Esophagus mucosa (tissue), 1 donor: ENCODE results near the gene SFXN5. TPM values are rescaled to one million over a fixed set of nuclear protein-coding genes. Genes with fewer than 3 reads are reported as not detected.

Experiments
- ATAC-seq: fragments of 200-7000 bp; cut with Tn5 transposase; one replicate; pipeline ENCODE4 v1.9.1; 2020
- total RNA-seq: library from RNA; stranded (reverse); gene quantifications from one replicate; pipeline ENCODE4 v1.2.4, GENCODE V29; 2023
- donor health status: DM: yes; HTN: yes; CAD: no.

Gene SFXN5
- total RNA-seq, 1 donor from 2014 or later = 12.2 TPM

DNA sequence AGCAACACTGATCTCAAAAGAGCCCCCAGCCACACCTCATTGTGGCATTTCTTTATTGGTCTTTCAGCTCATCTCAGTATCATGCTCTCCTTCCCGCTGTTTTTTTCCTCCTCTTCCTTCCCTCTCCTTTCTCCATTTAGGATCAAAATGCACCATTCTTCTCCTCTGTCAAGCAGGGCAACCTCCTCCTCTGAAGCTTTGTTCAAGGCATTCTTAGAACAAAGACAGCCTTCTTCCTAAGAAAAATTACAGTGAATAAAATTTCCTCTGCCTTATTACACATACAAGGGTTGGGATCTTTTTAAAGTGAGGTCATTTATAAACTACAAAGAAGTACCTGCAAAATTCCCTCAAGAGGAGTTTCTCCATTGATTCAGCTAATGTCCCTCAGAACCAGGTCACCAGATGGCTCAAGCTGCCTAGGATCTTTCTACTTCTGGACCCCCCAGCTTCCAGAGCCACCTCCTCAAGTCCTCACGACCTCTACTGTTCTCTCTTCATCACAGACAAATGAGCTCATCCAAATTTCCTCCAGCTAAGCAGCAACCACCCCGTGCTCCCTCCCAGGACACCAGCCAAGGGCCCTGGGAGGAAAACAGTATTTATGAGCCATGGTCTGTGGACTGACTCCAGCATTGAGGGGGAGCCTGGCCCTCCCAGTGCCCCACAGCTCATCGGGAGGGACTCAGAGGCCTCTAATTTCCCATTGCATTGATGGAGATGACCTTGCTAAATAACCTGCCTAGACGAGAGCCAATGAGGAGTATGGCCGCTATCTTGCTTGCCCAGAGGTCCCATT is 18.0 kb downstream of the SFXN5 start:
- ATAC-seq = no peak

DNA sequence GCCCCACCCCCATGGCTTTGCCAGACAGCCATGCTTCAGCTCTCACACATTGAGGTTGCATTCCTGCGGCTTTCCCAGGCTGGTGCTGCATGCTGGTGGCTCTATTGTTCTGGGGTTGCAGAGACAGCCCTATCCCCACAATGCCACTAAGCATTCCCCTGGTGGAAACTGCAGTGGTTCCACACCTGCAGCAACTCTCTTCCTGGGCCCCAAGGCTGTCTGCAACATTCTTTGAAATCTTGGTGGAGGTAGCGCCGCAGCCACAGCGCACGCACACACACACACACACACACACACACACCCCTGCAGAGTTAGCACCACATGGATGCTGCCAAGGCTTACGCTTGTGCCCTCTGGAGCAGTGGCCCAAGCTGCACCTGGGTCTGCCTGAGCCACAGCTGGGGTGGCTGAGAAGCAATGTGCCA is 21.4 kb downstream of the SFXN5 start:
- no peak for ATAC-seq

GRCh38 chr2:73043929-73044832 is 27.3 kb downstream of the SFXN5 start:
- no peak for ATAC-seq

DNA sequence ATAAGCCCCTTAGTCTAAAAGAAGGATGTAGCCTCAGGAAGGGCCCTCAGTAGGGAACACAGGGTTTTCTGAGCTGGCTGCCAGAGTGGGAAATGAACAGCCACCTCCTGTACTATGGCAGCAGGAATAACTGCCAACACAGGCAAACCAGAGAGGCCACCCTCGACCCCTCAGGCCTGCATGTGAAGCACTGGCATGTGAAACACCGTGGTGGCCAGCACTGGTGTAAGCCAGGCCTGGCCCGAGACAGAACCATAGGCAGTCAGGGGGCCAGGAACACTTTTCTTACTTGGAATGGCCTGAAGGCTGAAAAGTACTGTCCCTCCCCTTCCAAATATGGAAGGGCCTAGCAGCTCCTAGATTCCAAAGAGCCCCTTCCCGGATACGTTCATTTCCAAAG is 28.2 kb downstream of the SFXN5 start:
- no peak for ATAC-seq

- ATAC-seq = no peak
Measured at GRCh38 chr2:73037947-73038585, 33.4 kb downstream of the SFXN5 start.

DNA sequence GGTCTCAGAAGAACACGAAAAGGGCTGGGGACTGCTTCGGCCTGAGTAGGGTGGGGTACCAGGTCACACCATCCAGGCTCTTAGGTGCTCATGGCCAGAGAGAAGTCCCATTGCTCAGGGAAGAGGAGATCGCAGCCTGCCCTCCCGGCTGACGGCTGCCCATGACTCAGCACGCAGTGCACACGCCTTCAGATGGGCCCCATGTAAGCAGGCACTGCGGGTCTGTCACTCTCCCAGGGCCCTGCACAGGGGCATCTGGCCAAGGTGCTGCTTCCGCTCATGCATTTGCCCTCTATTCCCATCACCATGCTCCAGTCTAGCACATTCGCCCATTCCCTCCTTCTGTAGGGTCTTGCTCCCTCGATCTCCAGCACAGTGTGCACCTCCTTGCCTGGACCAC is 34.7 kb downstream of the SFXN5 start:
- ATAC-seq = no peak

- no peak for ATAC-seq
Measured at GRCh38 chr2:73035899-73036711, 35.4 kb downstream of the SFXN5 start.

DNA sequence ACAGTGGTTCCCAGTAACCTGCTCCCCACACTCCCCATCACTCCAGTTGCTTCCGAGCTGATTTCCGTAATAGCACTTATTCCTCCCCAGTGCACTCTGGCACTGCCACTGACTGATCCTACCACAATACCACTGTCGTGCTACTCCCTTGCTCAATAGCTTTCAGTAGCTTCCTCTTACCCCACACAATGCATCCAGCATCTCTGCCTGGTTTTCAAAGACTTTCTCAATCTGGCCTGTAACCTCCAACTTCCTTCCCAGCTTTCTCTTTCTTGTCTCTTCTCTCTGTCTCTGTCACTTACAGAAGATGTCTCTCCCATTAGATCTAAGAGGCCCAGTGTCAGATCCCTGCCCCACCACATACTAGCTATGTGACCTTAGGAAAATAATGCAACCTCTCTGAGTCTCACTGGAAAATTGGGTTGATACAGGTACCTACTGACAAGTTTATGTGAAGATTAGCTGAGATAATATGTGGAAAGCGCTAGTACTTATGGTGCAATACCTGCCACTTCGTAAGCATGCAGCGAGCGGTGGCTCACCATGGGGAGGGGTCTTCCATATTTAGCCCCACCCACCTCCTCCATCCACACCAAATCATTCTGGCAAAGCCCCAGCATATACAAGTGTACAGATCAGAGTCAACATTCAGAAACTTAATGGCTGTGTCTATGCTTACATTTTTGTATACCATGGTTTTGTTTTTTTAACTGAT is 36.7 kb downstream of the SFXN5 start:
- no peak for ATAC-seq

DNA sequence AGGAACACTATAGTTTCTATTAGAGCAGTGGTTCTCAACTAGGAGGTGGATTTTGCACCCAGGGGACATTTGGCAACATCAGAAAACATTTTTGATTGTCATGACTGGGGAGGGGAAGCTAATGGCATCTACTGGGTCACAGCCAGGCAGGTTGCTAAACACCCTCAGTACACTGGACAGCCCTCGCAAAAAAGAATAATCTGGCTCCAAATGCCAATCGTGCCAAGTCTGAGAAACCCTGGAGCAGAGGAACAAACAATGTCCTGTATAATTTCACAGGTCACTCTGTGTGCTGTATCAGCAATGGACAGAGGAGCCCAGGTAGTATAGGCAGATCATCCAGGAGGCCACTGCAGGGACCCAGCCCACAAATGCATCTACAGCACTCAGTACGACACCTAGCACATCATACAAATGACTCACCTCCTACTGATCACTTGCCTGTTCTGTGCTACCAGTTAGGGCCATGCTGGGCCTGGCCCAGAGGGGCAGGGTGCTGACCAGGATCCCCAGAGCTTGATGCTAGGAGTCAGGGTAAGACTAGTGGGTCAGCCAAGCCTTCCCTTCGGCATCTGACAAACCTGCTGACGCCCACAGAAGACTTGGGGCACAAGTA is 37.6 kb downstream of the SFXN5 start:
- ATAC-seq = peak; percentile 38

DNA sequence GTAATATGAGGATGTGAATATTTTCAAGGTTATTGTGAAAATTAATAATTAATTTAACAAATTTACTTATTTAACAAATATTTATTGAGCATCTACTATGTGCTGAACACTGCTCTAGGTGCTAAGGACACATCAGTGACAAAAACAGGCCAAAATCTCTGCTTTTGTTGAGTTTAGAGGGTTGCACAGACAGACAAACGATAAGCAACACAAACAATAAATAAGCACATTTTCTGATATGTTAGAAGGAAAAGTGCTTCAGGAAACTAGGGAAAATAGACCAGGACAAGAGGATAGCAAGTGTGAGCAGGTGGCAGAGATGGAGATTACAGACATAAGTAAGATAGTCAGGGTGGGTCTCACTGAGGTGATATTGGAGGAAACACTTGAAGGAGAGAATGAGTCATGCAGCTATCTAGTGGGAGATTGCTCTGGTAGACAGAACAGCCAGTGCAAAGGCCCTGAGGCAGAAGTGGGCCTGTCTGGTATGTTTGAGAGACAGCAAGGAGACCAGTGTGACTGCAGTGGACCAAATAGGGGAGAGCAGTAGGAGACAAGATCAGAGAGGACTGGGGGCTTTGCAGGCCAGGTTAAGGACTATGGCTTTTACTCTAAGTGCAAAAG is 38.3 kb downstream of the SFXN5 start:
- ATAC-seq = no peak

GRCh38 chr2:73032702-73033097 is 38.8 kb downstream of the SFXN5 start:
- ATAC-seq = no peak

DNA sequence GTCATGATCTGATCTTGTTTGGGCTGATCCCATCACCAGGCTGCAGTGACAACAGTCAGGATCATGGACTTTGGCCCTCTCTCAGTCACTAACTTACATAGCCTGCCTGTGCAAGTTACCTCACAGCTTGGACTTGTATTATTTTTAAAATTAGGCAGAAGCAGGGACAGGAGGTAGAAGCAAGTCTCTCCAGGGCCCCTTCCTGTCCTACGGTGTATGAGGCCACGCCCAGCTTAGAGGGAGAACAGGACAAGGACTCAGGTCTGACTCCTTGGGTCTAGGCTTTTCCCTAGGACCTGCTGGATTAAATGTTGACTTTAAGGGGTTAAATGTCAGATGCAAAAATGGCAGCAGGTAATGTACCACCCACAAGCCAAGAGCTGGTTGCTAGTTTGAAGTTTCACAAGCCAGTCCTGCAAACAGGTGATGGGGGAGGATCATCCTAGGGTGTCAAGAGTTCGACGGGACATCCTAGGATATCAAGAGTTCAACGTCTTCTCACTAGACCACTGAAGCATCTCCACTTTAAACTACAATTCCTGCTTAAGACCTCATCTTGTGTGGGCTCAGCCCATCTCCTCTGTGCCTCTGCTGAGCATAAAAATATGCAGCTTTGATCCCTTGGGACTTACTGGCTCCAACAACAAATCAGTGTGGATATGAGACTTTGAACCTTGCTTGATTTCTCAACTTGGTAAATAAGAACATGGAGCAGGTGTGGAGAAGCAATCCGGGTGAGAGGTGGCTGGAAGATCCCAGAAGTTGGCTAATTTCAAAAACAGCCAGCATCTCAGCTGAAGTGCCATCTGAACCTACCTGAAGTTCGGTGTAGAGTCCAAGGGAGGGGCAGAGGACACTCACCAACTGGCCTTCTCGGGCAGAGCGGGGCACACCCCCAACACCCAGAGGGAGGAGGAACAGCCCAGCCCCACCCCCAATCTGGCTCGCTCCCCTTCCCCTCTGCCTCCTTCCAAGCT is 39.5 kb downstream of the SFXN5 start:
- no peak for ATAC-seq

- no peak for ATAC-seq
Measured at GRCh38 chr2:73031095-73031678, 40.3 kb downstream of the SFXN5 start.

- no peak for ATAC-seq
Measured at GRCh38 chr2:73028841-73029240, 42.7 kb downstream of the SFXN5 start.

- no peak for ATAC-seq
Measured at GRCh38 chr2:73027340-73027739, 44.2 kb downstream of the SFXN5 start.

DNA sequence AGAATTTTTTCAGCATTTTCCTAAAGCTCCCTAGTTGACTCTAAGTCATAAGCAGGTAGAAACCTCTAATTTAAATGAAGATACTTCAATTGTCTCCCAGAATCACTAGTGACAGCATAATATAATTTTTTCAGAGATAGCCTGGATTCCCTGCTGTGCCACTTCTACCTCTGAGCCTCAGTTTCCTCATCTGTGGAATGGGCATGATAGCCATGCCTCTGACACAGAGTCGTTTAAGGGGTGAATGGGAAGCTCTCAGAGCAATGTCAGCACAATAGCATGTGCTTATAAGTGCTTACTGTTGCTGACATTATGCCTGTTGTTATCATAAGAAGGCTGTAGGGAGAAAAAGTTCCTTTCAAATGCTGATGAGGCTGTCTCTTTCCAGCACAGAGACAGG is 48.0 kb downstream of the SFXN5 start:
- no peak for ATAC-seq

DNA sequence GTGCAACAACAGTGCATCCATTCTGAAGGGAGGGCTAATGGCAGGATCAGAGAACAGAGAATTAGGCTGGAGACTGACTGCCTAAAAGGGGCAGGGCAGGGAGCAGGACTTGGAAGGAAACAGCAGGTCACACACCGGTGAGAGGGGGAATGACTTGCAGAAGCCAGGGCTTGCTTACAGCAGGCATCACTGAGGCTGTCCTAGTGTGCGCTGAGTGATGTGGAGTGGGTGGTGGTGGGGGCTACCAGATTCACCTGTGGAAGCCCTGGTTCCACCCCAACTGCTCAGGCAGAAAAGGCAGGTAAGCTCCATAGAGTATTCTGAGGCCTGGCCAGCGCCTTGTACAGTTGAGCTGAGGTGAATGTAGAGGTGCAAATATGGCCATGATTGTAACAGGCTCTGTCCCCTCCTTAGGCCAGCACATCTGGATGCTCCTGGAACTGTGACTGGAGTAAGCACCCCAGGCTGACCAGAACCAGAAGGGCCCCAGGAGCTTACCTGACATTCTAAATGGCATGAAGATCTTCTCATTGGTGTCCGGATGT is 49.4 kb downstream of the SFXN5 start:
- no peak for ATAC-seq

GRCh38 chr2:73021371-73022010 is 50.0 kb downstream of the SFXN5 start:
- no peak for ATAC-seq
